Pancreas (tissue), 10 donors: ENCODE measurements around the gene S100PBP. TPM values are rescaled to one million over a fixed set of nuclear protein-coding genes. Genes with fewer than 3 reads are reported as not detected.

ENCODE experiments used
- ATAC-seq, 4 donors: fragments of 200-7000 bp; cut with Tn5 transposase; one replicate each; pipeline versions ENCODE4 v1.8.0 to v1.9.1; 2020; ENCODE audit warnings: mild to moderate bottlenecking in 4 of 4, moderate library complexity in 4 of 4
- DNase-seq, 6 donors: peaks; one replicate each; pipeline ENCODE4 v3.0.0-alpha.2; 2020
- FAIRE-seq: peaks from 2 replicates; lab custom pipeline; 2012; peaks lifted over from hg19 to GRCh38; lab: Jason Lieb, UNC
- H3K27ac ChIP-seq, 4 donors: fragments of 200-600 bp; sonication (generic); 1 replicate in 3 of 4; 2 replicates in 1 of 4; pipeline versions ENCODE4 v1.5.0 to v1.8.0; 2020
- H3K27me3 ChIP-seq, 4 donors: fragments of 200-600 bp; one replicate each; pipeline ENCODE4 v1.8.0; 2021
- H3K36me3 ChIP-seq, 3 donors: fragments of 200-600 bp; sonication (generic) in 1 of 3; one replicate each; pipeline versions ENCODE4 v1.5.0 to v1.8.0; 2020 to 2021
- H3K4me1 ChIP-seq, 3 donors: fragments of 200-600 bp; one replicate each; pipeline ENCODE4 v1.8.0; 2021
- H3K4me3 ChIP-seq, 4 donors: fragments of 200-600 bp; sonication (generic) in 2 of 4; one replicate each; pipeline versions ENCODE4 v1.5.0 to v1.8.0; 2020 to 2021
- H3K9me3 ChIP-seq, 4 donors: fragments of 200-600 bp; one replicate each; pipeline ENCODE4 v1.8.0; 2021
- CTCF ChIP-seq, 4 donors: fragments of 200-600 bp; sonication (generic) in 3 of 4; IDR thresholded peaks; one replicate each; pipeline versions ENCODE4 v1.5.0 to v1.8.0; 2021; ENCODE audit warnings: antibody characterized with exemption in 4 of 4
- WGBS, 2 donors: extraction: QIAGEN DNeasy Blood & Tissue Kit; methylation state at CpG; one replicate each; pipeline ENCODE4 v1.1.7; 2013; 5-methylcytosine and 5-hydroxymethylcytosine counted together
- intact Hi-C, 3 donors: fragments of 100-400 bp; cut with DNase I; formaldehyde crosslinking; loops; one replicate each; pipeline versions ENCODE4 v1.11.1 to v1.14.2; 2022
- polyA plus RNA-seq, 2 donors: library from polyadenylated mRNA; stranded (reverse); fragments of 200-250 nt; gene quantifications; one replicate each; pipeline ENCODE4 v1.2.3, GENCODE V29; 2013
- total RNA-seq, 6 donors: library from RNA; stranded (reverse); fragmentation: NEBNext Ultra II Directional in 4 of 6; extraction: Animal tissue kit (Norgen Biotek cat#: 25700) in 4 of 6; gene quantifications; one replicate each; pipeline versions ENCODE4 v1.2.1 to v1.2.4, GENCODE V29; 2021 to 2023
- donor health status: healthy with polysubstance abuse.
- donor health status: DM: no; HTN: no; CAD: no; lungs with moderate emphysema.
- donor health status: DM: no; HTN: no; CAD: no.
- donor health status: control.
- donor health status: control.
- donor health status: Bipolar disorder and iron deficiency.
- donor health status: DM: yes; HTN: yes; CAD: no.
- donor health status: DM: no; HTN: no; CAD: no.
- donor health status: DM: no; HTN: no; CAD: no.
- donor health status: DM: yes; HTN: yes; CAD: no.

Gene S100PBP
- total and polyA plus RNA-seq, 8 donors, result 7.6 to 20.2 (median 11.8) TPM

GRCh38 chr1:32892368-32893197, 75.1 kb downstream of the S100PBP start:
- Histone ChIP-seq H3K9me3 (no peaks in the 10 kb centered on the region), H3K27ac (no peak overlapping the region), H3K4me3 (peak overlapping the region; percentile 22 to 49 (median 34)), H3K36me3 (no peaks in the 10 kb centered on the region), H3K4me1 (peaks cover 0 to 4% (median 0%) of the 10 kb centered on the region in 3 donors), H3K27me3 (no peaks in the 10 kb centered on the region)
- intact Hi-C loops, result no loop called here
- 24% methylated on average over 48 to 49 of the region's 49 CpGs for WGBS, 2 donors
- ATAC-seq (peak; percentile 33 to 54 (median 39)), DNase-seq (peak in 3 of 6 donors; percentile 31 to 62 (median 51)), FAIRE-seq (no peak)
- peak in 3 of 4 donors; percentile 22 to 42 (median 28) for TF ChIP-seq CTCF (IDR thresholded peaks at IDR 0.05)

- no peak for FAIRE-seq
- H3K27me3 ChIP-seq, result no peaks in the 10 kb centered on the region
- peak; percentile 55 to 82 (median 72) for ATAC-seq
- no peaks in the 10 kb centered on the region for H3K36me3 ChIP-seq
- H3K4me1 ChIP-seq, result peaks cover 0 to 4% (median 0%) of the 10 kb centered on the region in 3 donors
- peak overlapping the region; percentile 22 to 49 (median 34) for H3K4me3 ChIP-seq
- 6 to 8% methylated on average over 33 to 58 of the region's 58 CpGs for WGBS, 2 donors
- intact Hi-C loops, result no loop called here
- no peaks in the 10 kb centered on the region for H3K9me3 ChIP-seq
- TF ChIP-seq CTCF (IDR thresholded peaks at IDR 0.05), result no peak
- H3K27ac ChIP-seq, result no peak overlapping the region
- peak; percentile 32 to 82 (median 48) for DNase-seq
Measured at GRCh38 chr1:32893198-32894018, 76.0 kb downstream of the S100PBP start.

GRCh38 chr1:32894019-32894600, 76.7 kb downstream of the S100PBP start:
- 81 to 86% methylated on average over 8 of the region's 8 CpGs for WGBS, 2 donors
- TF ChIP-seq CTCF (IDR thresholded peaks at IDR 0.05), result no peak
- DNase-seq (peak in 2 of 6 donors; percentile 52 to 67), FAIRE-seq (no peak), ATAC-seq (peak in 3 of 4 donors; percentile 3 to 11 (median 6))
- Histone ChIP-seq H3K27me3 (no peaks in the 10 kb centered on the region), H3K4me3 (peak overlapping the region in 1 of 4 donors; percentile 49), H3K4me1 (peaks cover 0 to 4% (median 0%) of the 10 kb centered on the region in 3 donors), H3K36me3 (no peaks in the 10 kb centered on the region), H3K9me3 (no peaks in the 10 kb centered on the region), H3K27ac (no peak overlapping the region)
- intact Hi-C loops, result no loop called here

- intact Hi-C loops, result no loop called here
- ATAC-seq (no peak), FAIRE-seq (no peak), DNase-seq (peak in 2 of 6 donors; percentile 50 to 62)
- Histone ChIP-seq H3K9me3 (no peaks in the 10 kb centered on the region), H3K36me3 (no peaks in the 10 kb centered on the region), H3K27ac (no peak overlapping the region), H3K4me3 (no peak overlapping the region), H3K4me1 (peaks cover 0 to 4% (median 0%) of the 10 kb centered on the region in 3 donors), H3K27me3 (no peaks in the 10 kb centered on the region)
- no peak for TF ChIP-seq CTCF (IDR thresholded peaks at IDR 0.05)
- 89 to 91% methylated on average over 6 of the region's 6 CpGs for WGBS, 2 donors
Measured at GRCh38 chr1:32894681-32895080, 77.2 kb downstream of the S100PBP start.
